ENCODE data around the gene IMMT. TPM values are rescaled to one million over a fixed set of nuclear protein-coding genes. Genes with fewer than 3 reads are reported as not detected.

Gene IMMT
- polyA plus RNA-seq, 1 donor from 2014 or later, result 45.9 TPM

GRCh38 chr2:86235196-86235980 is 40.1 kb upstream of the IMMT start:
- Histone ChIP-seq H3K4me2 (ENCODE audit: low read length) (no peak overlapping the region), H3K27ac (ENCODE audit: low read length) (no peak overlapping the region), H3K9me2 (ENCODE audit: insufficient read depth, low read length) (no peaks in the 10 kb centered on the region), H3K9ac (ENCODE audit: low read length) (no peak overlapping the region), H3K36me3 (ENCODE audit: insufficient read depth, low read length) (peaks cover 7% of the 10 kb centered on the region), H3K9me3 (ENCODE audit: low read length) (no peaks in the 10 kb centered on the region), H4K20me1 (ENCODE audit: insufficient read depth) (no peaks in the 10 kb centered on the region), H2AFZ (ENCODE audit: low read depth, low read length) (no peak overlapping the region), H3K4me3 (ENCODE audit: low read length) (no peak overlapping the region), H3K27me3 (ENCODE audit: insufficient read depth, low read depth, low read length) (no peaks in the 10 kb centered on the region), H3F3A (ENCODE audit: insufficient read depth, low read length, poor library complexity, severe bottlenecking) (no peaks in the 10 kb centered on the region), H3K79me2 (replicated peaks; ENCODE audit: insufficient read depth, low read length) (no peaks in the 10 kb centered on the region)
- TF ChIP-seq POLR2AphosphoS5 (IDR thresholded peaks at IDR 0.05) (no peak), MXI1 (conservative IDR thresholded peaks at IDR 0.05; ENCODE audit: poor library complexity, severe bottlenecking) (no peak), SMC3 (conservative IDR thresholded peaks at IDR 0.05; ENCODE audit: poor library complexity) (no peak), EZH2 (IDR thresholded peaks at IDR 0.05; ENCODE audit: borderline replicate concordance, insufficient read depth, low read length, poor library complexity, severe bottlenecking) (no peak), EP300 (conservative IDR thresholded peaks at IDR 0.05; ENCODE audit: poor library complexity, severe bottlenecking) (no peak), RAD21 (conservative IDR thresholded peaks at IDR 0.05) (no peak)

- no peaks in the 10 kb centered on the region for H4K20me1 ChIP-seq (ENCODE audit: insufficient read depth)
- H3K4me3 ChIP-seq (ENCODE audit: low read length), result no peak overlapping the region
- H3K9me2 ChIP-seq (ENCODE audit: insufficient read depth, low read length), result no peaks in the 10 kb centered on the region
- H3K79me2 ChIP-seq (replicated peaks; ENCODE audit: insufficient read depth, low read length), result no peaks in the 10 kb centered on the region
- no peak overlapping the region for H3K27ac ChIP-seq (ENCODE audit: low read length)
- H3K9me3 ChIP-seq (ENCODE audit: low read length), result no peaks in the 10 kb centered on the region
- peaks cover 7% of the 10 kb centered on the region for H3K36me3 ChIP-seq (ENCODE audit: insufficient read depth, low read length)
- H3F3A ChIP-seq (ENCODE audit: insufficient read depth, low read length, poor library complexity, severe bottlenecking), result no peaks in the 10 kb centered on the region
- no peak overlapping the region for H2AFZ ChIP-seq (ENCODE audit: low read depth, low read length)
- H3K27me3 ChIP-seq (ENCODE audit: insufficient read depth, low read depth, low read length), result no peaks in the 10 kb centered on the region
- TF ChIP-seq TAF1 (IDR thresholded peaks at IDR 0.05; ENCODE audit: low read depth), result no peak
- no peak for TF ChIP-seq SMC3 (conservative IDR thresholded peaks at IDR 0.05; ENCODE audit: poor library complexity)
- TF ChIP-seq REST (IDR thresholded peaks at IDR 0.05; ENCODE audit: borderline replicate concordance), result no peak
- TF ChIP-seq EP300 (conservative IDR thresholded peaks at IDR 0.05; ENCODE audit: poor library complexity, severe bottlenecking), result no peak
- no peak for TF ChIP-seq POLR2AphosphoS5 (IDR thresholded peaks at IDR 0.05)
- TF ChIP-seq RAD21 (conservative IDR thresholded peaks at IDR 0.05), result no peak
- no peak for TF ChIP-seq CTCF (IDR thresholded peaks at IDR 0.05; ENCODE audit: poor library complexity, severe bottlenecking)
- no peak for TF ChIP-seq MXI1 (conservative IDR thresholded peaks at IDR 0.05; ENCODE audit: poor library complexity, severe bottlenecking)
- TF ChIP-seq EZH2 (IDR thresholded peaks at IDR 0.05; ENCODE audit: borderline replicate concordance, insufficient read depth, low read length, poor library complexity, severe bottlenecking), result no peak
- no peak overlapping the region for H3K9ac ChIP-seq (ENCODE audit: low read length)
- no peak overlapping the region for H3K4me2 ChIP-seq (ENCODE audit: low read length)
These were observed 39.4 kb upstream of the IMMT start for GRCh38 chr2:86234563-86235131.

Data from neural cell (in vitro differentiated cells).